ENCODE measurements around the gene UMAD1.

DNA sequence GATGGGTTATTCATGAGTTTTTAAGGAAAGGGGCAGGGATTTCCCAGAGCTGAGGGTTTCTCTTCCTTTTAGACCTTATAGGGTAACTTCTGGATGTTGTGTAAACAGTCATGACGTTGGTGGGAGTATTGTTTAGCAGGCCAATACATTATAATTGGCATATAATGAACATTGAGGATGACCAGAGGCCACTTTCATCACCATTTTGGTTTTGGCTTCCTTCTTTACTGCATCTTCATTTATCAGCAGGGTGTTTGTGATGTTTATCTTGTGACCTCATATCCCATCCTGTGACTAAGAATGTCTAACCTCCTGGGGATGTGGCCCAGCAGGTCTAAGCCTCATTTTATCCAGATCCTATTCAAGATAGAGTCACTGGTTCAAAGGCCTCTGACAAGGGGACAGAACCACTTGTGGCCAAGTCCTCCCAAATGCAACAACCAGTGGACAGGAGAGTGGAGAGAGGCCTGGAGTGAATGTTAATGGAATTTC, 155.1 kb downstream of the UMAD1 start:
- TF ChIP-seq, protein P1, sequence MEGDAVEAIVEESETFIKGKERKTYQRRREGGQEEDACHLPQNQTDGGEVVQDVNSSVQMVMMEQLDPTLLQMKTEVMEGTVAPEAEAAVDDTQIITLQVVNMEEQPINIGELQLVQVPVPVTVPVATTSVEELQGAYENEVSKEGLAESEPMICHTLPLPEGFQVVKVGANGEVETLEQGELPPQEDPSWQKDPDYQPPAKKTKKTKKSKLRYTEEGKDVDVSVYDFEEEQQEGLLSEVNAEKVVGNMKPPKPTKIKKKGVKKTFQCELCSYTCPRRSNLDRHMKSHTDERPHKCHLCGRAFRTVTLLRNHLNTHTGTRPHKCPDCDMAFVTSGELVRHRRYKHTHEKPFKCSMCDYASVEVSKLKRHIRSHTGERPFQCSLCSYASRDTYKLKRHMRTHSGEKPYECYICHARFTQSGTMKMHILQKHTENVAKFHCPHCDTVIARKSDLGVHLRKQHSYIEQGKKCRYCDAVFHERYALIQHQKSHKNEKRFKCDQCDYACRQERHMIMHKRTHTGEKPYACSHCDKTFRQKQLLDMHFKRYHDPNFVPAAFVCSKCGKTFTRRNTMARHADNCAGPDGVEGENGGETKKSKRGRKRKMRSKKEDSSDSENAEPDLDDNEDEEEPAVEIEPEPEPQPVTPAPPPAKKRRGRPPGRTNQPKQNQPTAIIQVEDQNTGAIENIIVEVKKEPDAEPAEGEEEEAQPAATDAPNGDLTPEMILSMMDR (IDR thresholded peaks at IDR 0.05 in 8 of 11, conservative IDR thresholded peaks at IDR 0.05 in 3 of 11) = no peak
- no peak for TF ChIP-seq POLR2AphosphoS5 (IDR thresholded peaks at IDR 0.05)
